Spinal cord (tissue), 10 donors: ENCODE results near the gene CFAP47. TPM values are rescaled to one million over a fixed set of nuclear protein-coding genes. Genes with fewer than 3 reads are reported as not detected.
"Not testable (repeated sequence)": the region's sequence is repeated elsewhere in the genome, so short reads cannot be mapped to it uniquely, and the experiment has no call there.

Experiments
- DNase-seq, 6 donors: peaks; one replicate each; pipeline versions ENCODE4 v3.0.0 to v3.0.0-alpha.2; 2013 to 2015; ENCODE audit warnings: low spot score in 6 of 6, low read depth in 4 of 6
- H3K27ac ChIP-seq: one replicate; pipeline ENCODE4 v1.5.1; 2013; ENCODE audit warnings: low read depth, low read length, control low read depth
- H3K27me3 ChIP-seq: one replicate; pipeline ENCODE4 v1.6.1; 2013; ENCODE audit warnings: low read length; ENCODE audit not compliant: control insufficient read depth, insufficient read depth
- H3K36me3 ChIP-seq: one replicate; pipeline ENCODE4 v1.6.1; 2013; ENCODE audit warnings: low read length; ENCODE audit not compliant: control insufficient read depth, insufficient read depth
- H3K4me1 ChIP-seq: one replicate; pipeline ENCODE4 v1.6.1; 2013; ENCODE audit warnings: low read length; ENCODE audit not compliant: control insufficient read depth, insufficient read depth
- H3K4me3 ChIP-seq: one replicate; pipeline ENCODE4 v1.5.1; 2013; ENCODE audit warnings: low read depth, low read length, control low read depth
- H3K9me3 ChIP-seq: one replicate; pipeline ENCODE4 v1.6.1; 2013; ENCODE audit warnings: low read length; ENCODE audit not compliant: control insufficient read depth, insufficient read depth
- WGBS: methylation state at CpG from one replicate; pipeline ENCODE4 v1.1.5; 2013; ENCODE audit warnings: missing lambda C conversion rate; ENCODE audit not compliant: insufficient coverage; 5-methylcytosine and 5-hydroxymethylcytosine counted together
- polyA plus RNA-seq, 2 donors: library from polyadenylated mRNA; unstranded; fragments of 120-200 nt; gene quantifications; one replicate each; pipeline ENCODE4 v1.2.1, GENCODE V29; 2013; ENCODE audit not compliant: insufficient read length in 2 of 2
- total RNA-seq, 2 donors: library from RNA; depleted of rRNA in 1 of 2; stranded (reverse); fragments of 120-200 nt in 1 of 2; fragments of >200 nt in 1 of 2; gene quantifications; one replicate each; pipeline versions ENCODE4 v1.2.3 to v1.2.4, GENCODE V29; 2013 to 2014
- donor health status: healthy.

CFAP47 gene
- total and polyA plus RNA-seq, 4 donors = 3.0 to 16.8 (median 7.2) TPM

GRCh38 chrX:36075009-36075408 is 155.5 kb downstream of the CFAP47 start:
- H3K4me1 ChIP-seq, DNase-seq, H3K27ac ChIP-seq, H3K27me3 ChIP-seq, H3K9me3 ChIP-seq, H3K36me3 ChIP-seq, H3K4me3 ChIP-seq: not testable (repeated sequence)
- 93% methylated on average over 3 of the region's 5 CpGs for WGBS

GRCh38 chrX:36083256-36083655 is 163.7 kb downstream of the CFAP47 start:
- Histone ChIP-seq H3K36me3 (no peaks in the 10 kb centered on the region), H3K4me3 (no peak overlapping the region), H3K27me3 (no peaks in the 10 kb centered on the region), H3K4me1 (no peaks in the 10 kb centered on the region), H3K9me3 (no peaks in the 10 kb centered on the region), H3K27ac (no peak overlapping the region)
- DNase-seq = no peak
- no CpG with 5 or more reads among the region's 1 CpG for WGBS

GRCh38 chrX:36087366-36087765 is 167.8 kb downstream of the CFAP47 start:
- no peaks in the 10 kb centered on the region for H3K4me1 ChIP-seq
- no peaks in the 10 kb centered on the region for H3K27me3 ChIP-seq
- H3K36me3 ChIP-seq = no peaks in the 10 kb centered on the region
- no peak for DNase-seq
- 63% methylated on average over 1 of the region's 2 CpGs for WGBS
- no peaks in the 10 kb centered on the region for H3K9me3 ChIP-seq
- no peak overlapping the region for H3K27ac ChIP-seq
- H3K4me3 ChIP-seq = no peak overlapping the region

- H3K36me3 ChIP-seq, H3K27me3 ChIP-seq, H3K9me3 ChIP-seq, H3K4me1 ChIP-seq, H3K27ac ChIP-seq, DNase-seq, H3K4me3 ChIP-seq: not testable (repeated sequence)
- 100% methylated on average over 1 of the region's 10 CpGs for WGBS
These were observed 169.4 kb downstream of the CFAP47 start for GRCh38 chrX:36088939-36089338.

GRCh38 chrX:36102425-36102824 is 182.9 kb downstream of the CFAP47 start:
- no CpG with 5 or more reads among the region's 2 CpGs for WGBS
- Histone ChIP-seq H3K27me3 (no peaks in the 10 kb centered on the region), H3K36me3 (no peaks in the 10 kb centered on the region), H3K9me3 (no peaks in the 10 kb centered on the region), H3K4me3 (no peak overlapping the region), H3K4me1 (no peaks in the 10 kb centered on the region), H3K27ac (no peak overlapping the region)
- DNase-seq = no peak

- Histone ChIP-seq H3K4me1 (no peaks in the 10 kb centered on the region), H3K4me3 (no peak overlapping the region), H3K36me3 (no peaks in the 10 kb centered on the region), H3K9me3 (peaks cover 8% of the 10 kb centered on the region), H3K27ac (no peak overlapping the region), H3K27me3 (no peaks in the 10 kb centered on the region)
- WGBS = no CpG with 5 or more reads among the region's 5 CpGs
- DNase-seq = no peak
These were observed 196.7 kb downstream of the CFAP47 start for GRCh38 chrX:36116222-36116621.

GRCh38 chrX:36159254-36159653 is 239.7 kb downstream of the CFAP47 start:
- no CpG with 5 or more reads among the region's 7 CpGs for WGBS

GRCh38 chrX:36160081-36160480 is 240.5 kb downstream of the CFAP47 start:
- Histone ChIP-seq H3K4me1 (no peaks in the 10 kb centered on the region), H3K27me3 (no peaks in the 10 kb centered on the region)

More at GRCh38 chrX:36159254-36159653, 239.7 kb downstream of the CFAP47 start:
- no peak overlapping the region for H3K27ac ChIP-seq
- H3K27me3 ChIP-seq = no peaks in the 10 kb centered on the region
- no peak overlapping the region for H3K4me3 ChIP-seq
- H3K4me1 ChIP-seq = no peaks in the 10 kb centered on the region
- no peak for DNase-seq
- no peaks in the 10 kb centered on the region for H3K36me3 ChIP-seq
- H3K9me3 ChIP-seq = no peaks in the 10 kb centered on the region

GRCh38 chrX:36198575-36198974 is 279.0 kb downstream of the CFAP47 start:
- no peaks in the 10 kb centered on the region for H3K9me3 ChIP-seq
- H3K4me3 ChIP-seq = no peak overlapping the region
- no peaks in the 10 kb centered on the region for H3K27me3 ChIP-seq
- DNase-seq = no peak
- H3K36me3 ChIP-seq = no peaks in the 10 kb centered on the region
- no peaks in the 10 kb centered on the region for H3K4me1 ChIP-seq
- H3K27ac ChIP-seq = no peak overlapping the region

More at GRCh38 chrX:36160081-36160480, 240.5 kb downstream of the CFAP47 start:
- no peak for DNase-seq
- Histone ChIP-seq H3K27ac (no peak overlapping the region), H3K36me3 (no peaks in the 10 kb centered on the region), H3K9me3 (no peaks in the 10 kb centered on the region), H3K4me3 (no peak overlapping the region)

- Histone ChIP-seq H3K36me3 (no peaks in the 10 kb centered on the region), H3K4me1 (no peaks in the 10 kb centered on the region), H3K4me3 (no peak overlapping the region), H3K27me3 (no peaks in the 10 kb centered on the region), H3K9me3 (no peaks in the 10 kb centered on the region), H3K27ac (no peak overlapping the region)
- no peak for DNase-seq
These were observed 280.4 kb downstream of the CFAP47 start for GRCh38 chrX:36199928-36200327.
